ENCODE data around the gene SLC38A7.

DNA sequence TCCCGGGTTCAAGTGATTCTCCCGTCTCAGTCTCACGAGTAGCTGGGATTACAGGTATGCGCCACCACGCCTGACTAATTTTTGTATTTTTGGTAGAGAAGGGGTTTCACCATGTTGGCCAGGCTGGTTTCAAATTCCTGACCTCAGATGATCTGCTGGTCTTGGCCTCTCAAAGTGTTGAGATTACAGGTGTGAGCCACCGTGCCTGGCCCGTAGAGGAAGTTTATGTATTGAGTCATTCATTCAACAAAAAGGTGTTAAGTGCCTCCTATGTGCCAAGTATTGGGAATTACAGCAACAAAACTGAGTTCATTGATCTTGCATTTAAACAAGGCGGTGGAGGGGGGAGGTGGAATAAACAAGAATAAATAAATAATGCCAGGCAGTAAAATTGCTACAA is 44.7 kb downstream of the SLC38A7 start:
- no peak for TF ChIP-seq FOXM1 (IDR thresholded peaks at IDR 0.05; ENCODE audit: borderline replicate concordance)
- TF ChIP-seq SP1 (IDR thresholded peaks at IDR 0.05), result no peak
- TF ChIP-seq BHLHE40 (IDR thresholded peaks at IDR 0.05; ENCODE audit: borderline replicate concordance), result no peak
- no peak for TF ChIP-seq TARDBP (IDR thresholded peaks at IDR 0.05)
- TF ChIP-seq LEF1 (IDR thresholded peaks at IDR 0.05; ENCODE audit: borderline replicate concordance), result no peak
- no peak for TF ChIP-seq CTBP1 (IDR thresholded peaks at IDR 0.05; ENCODE audit: borderline replicate concordance)
- TF ChIP-seq HDGF (IDR thresholded peaks at IDR 0.05; ENCODE audit: borderline replicate concordance), result no peak
- no peak for TF ChIP-seq ELF4 (IDR thresholded peaks at IDR 0.05)
- TF ChIP-seq PKNOX1 (IDR thresholded peaks at IDR 0.05), result no peak
- no peak for TF ChIP-seq L3MBTL2 (conservative IDR thresholded peaks at IDR 0.05)
- no peak for TF ChIP-seq FOXA1 (IDR thresholded peaks at IDR 0.05)
- no peak for TF ChIP-seq FOXK2 (IDR thresholded peaks at IDR 0.05)
- no peak for TF ChIP-seq ZNF384 (IDR thresholded peaks at IDR 0.05)
